NCI-H524 treated with DMSO at 0.1 percent for 48 hours (cell line): ENCODE measurements around the gene ITGB5.
"Not testable (repeated sequence)": the region's sequence is repeated elsewhere in the genome, so short reads cannot be mapped to it uniquely, and the experiment has no call there.

Experiments used
- DNase-seq: peaks from one replicate; lab custom pipeline; 2025; lab: John Stamatoyannopoulos, UW

The ITGB5 gene

GRCh38 chr3:124752051-124752450, 135.1 kb downstream of the ITGB5 start:
- no peak for DNase-seq

DNA sequence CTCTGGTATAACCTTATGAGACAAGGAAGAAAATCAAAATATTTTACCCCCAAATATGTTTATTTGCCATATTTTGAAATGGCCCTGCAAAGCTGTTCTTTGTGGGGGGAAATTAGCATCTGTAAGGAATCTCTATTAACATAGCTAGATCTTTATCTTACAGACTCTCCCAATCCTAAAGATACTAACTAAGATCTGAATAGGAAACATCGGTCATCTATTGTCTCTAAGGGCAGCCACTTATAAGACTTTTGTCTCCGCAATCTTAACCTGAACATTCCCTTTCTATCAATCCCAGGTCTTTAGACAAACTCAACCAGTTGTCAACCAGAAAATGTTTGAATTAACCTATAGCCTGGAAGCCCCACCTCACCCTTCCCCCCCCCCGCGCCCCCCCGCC, 135.7 kb downstream of the ITGB5 start:
- DNase-seq = no peak

DNA sequence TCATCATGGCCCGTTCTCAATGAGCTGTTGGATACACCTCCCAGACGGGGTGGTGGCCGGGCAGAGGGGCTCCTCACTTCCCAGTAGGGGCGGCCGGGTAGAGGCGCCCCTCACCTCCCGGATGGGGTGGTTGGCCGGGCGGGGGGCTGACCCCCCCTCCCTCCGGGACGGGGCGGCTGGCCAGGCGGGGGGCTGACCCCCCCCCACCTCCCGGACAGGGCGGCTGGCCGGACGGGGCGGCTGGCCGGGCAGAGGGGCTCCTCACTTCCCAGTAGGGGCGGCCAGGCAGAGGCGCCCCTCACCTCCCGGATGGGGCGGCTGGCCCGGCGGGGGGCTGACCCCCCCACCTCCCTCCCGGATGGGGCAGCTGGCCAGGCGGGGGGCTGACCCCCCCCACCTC, 137.3 kb downstream of the ITGB5 start:
- not testable (repeated sequence) for DNase-seq

- no peak for DNase-seq
These were observed 138.5 kb downstream of the ITGB5 start for GRCh38 chr3:124748560-124749198.

- peak; percentile 29 for DNase-seq
These were observed 139.8 kb downstream of the ITGB5 start for GRCh38 chr3:124747111-124747981.

GRCh38 chr3:124745756-124746155, 141.4 kb downstream of the ITGB5 start:
- no peak for DNase-seq

DNA sequence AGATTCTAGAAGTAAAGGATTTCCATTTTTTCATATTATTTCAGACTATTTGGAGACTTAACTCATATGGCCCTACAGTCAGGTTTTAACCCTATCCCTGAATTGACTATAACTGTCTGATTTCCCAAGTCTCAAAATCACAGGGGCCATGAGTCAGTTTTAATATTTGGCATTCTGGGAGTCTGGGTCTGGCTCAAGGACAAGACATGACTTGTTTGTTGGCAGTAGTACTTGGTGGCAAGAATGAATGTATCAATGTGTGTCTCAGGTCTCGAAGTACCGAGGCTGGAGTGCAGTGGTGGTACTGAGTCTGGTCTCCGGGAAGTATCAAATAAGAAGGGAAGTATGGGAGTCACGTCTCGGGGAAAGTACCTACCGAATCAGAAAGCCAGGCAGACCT, 146.1 kb downstream of the ITGB5 start:
- DNase-seq = no peak

DNA sequence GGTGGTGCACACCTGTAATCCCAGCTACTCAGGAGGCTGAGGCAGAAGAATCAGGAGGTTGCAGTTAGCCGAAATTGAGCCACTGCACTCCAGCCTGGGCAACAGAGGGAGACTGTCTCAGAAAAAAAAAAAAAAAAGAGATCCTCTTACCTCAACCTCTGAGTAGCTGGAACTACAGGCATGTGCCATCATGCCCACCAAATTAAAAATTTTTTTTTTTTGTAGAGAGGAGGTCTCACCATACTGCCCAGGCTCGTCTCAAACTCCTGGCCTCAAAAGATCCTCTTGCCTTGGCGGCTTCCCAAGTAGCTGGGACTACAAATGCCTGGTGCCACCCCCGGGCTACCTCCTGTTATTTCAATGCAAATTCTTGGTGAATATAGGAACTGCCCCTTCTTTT, 155.4 kb downstream of the ITGB5 start:
- no peak for DNase-seq

GRCh38 chr3:124730941-124731297, 156.2 kb downstream of the ITGB5 start:
- no peak for DNase-seq

DNA sequence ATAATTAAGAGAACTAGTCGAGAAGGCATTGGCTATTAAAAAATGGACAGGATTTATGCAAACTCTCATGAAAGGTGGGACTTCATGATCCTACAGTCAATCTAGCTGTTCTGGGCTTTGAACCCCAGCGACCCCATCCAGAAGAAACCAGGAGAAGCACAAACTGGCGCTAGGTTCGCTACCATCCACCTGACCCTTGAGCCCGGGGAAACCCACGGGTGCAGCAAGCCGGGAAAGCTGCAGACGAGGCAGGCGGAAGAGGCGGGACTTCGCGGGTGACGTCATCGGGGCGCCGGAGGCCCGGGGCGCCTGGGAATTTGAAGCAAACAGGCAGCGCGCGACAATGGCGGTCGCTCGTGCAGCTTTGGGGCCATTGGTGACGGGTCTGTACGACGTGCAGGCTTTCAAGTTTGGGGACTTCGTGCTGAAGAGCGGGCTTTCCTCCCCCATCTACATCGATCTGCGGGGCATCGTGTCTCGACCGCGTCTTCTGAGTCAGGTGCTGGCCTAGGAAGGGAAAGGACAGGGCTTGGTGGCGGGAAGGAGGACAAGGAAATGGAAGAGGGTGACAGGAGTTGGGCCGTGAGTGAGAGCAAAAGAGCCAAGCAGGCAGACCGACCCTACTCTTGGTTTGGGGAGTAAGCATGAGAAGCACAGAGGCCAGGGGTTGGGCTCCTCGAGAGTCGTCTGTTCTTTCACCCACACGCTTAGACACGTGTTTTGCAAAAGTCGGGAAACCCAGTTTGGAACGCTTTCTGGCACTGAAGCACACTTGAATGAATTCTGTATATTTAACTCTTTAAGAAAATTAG, 156.8 kb downstream of the ITGB5 start, which contains the start of gene UMPS:
Gene UMPS, plus strand, starts transcription at position 324 of the 812 bp plus-strand sequence. Its CDS starts 20 bp downstream, at position 344.
- DNase-seq = peak; percentile 75

- no peak for DNase-seq
These were observed 164.6 kb downstream of the ITGB5 start for GRCh38 chr3:124722589-124722988.

- DNase-seq = no peak
These were observed 172.8 kb downstream of the ITGB5 start for GRCh38 chr3:124714223-124714853.
